Left ventricle myocardium inferior (tissue), 1 donor: ENCODE results near the gene BCAR1. TPM values are rescaled to one million over a fixed set of nuclear protein-coding genes. Genes with fewer than 3 reads are reported as not detected.
"Not testable (repeated sequence)": the region's sequence is repeated elsewhere in the genome, so short reads cannot be mapped to it uniquely, and the experiment has no call there.

Experiments
- DNase-seq: peaks from one replicate; pipeline ENCODE4 v3.0.0-alpha.2; 2020
- H3K27ac ChIP-seq: fragments of 200-600 bp; replicated peaks from 2 replicates; pipeline ENCODE4 v1.8.0; 2021
- H3K27me3 ChIP-seq: fragments of 200-600 bp; 2 replicates; pipeline ENCODE4 v1.8.0; 2021; ENCODE audit warnings: low read depth
- H3K36me3 ChIP-seq: fragments of 200-600 bp; 2 replicates; pipeline ENCODE4 v1.8.0; 2021
- H3K4me1 ChIP-seq: fragments of 200-600 bp; 2 replicates; pipeline ENCODE4 v1.8.0; 2021
- H3K4me3 ChIP-seq: fragments of 200-600 bp; 2 replicates; pipeline ENCODE4 v1.8.0; 2021; ENCODE audit warnings: mild to moderate bottlenecking, moderate library complexity
- H3K9me3 ChIP-seq: fragments of 200-600 bp; replicated peaks from 2 replicates; pipeline ENCODE4 v1.8.0; 2021
- intact Hi-C: fragments of 100-400 bp; cut with micrococcal nuclease; formaldehyde crosslinking; loops from one replicate; pipeline ENCODE4 v1.11.0; 2022
- total RNA-seq: library from RNA; stranded (reverse); fragmentation: NEBNext Ultra II Directional; extraction: Animal tissue kit (Norgen Biotek cat#: 25700); gene quantifications from one replicate; pipeline ENCODE4 v1.2.1, GENCODE V29; 2021
- TF ChIP-seq, protein P1 (sequence below): fragments of 200-600 bp; IDR thresholded peaks from 2 replicates; pipeline ENCODE4 v1.8.0; 2021; ENCODE audit warnings: antibody characterized with exemption, mild to moderate bottlenecking, borderline replicate concordance
- donor health status: DM: no; HTN: yes; CAD: no; lungs with severe emphysema.

BCAR1 gene
- total RNA-seq, 1 donor from 2014 or later = 82.8 TPM

DNA sequence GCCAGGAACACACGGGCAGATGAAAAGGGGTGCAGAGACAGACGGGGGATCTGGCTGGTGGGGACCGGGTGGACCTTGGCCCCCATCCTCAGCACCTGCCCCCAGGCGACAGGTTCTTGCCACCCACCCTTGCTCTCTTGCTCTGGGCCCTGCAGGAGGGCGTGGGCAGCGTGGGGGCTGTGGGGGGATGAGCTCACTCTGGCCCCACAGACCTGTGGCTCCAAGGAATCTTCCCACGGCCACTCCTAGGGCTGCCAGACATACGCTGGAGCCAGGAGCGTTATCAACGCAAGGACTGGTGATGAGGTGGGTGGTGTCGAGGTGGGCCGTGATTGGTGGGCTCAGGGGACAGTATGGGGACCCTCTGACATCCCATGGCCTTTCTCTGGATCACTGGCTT, 26.3 kb downstream of the BCAR1 start:
- peaks cover 10% of the 10 kb centered on the region for H3K27me3 ChIP-seq
- no peaks in the 10 kb centered on the region for H3K9me3 ChIP-seq
- no peak overlapping the region for H3K27ac ChIP-seq
- TF ChIP-seq, protein P1, sequence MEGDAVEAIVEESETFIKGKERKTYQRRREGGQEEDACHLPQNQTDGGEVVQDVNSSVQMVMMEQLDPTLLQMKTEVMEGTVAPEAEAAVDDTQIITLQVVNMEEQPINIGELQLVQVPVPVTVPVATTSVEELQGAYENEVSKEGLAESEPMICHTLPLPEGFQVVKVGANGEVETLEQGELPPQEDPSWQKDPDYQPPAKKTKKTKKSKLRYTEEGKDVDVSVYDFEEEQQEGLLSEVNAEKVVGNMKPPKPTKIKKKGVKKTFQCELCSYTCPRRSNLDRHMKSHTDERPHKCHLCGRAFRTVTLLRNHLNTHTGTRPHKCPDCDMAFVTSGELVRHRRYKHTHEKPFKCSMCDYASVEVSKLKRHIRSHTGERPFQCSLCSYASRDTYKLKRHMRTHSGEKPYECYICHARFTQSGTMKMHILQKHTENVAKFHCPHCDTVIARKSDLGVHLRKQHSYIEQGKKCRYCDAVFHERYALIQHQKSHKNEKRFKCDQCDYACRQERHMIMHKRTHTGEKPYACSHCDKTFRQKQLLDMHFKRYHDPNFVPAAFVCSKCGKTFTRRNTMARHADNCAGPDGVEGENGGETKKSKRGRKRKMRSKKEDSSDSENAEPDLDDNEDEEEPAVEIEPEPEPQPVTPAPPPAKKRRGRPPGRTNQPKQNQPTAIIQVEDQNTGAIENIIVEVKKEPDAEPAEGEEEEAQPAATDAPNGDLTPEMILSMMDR = no peak
- H3K36me3 ChIP-seq = peaks cover 25% of the 10 kb centered on the region
- H3K4me3 ChIP-seq = no peak overlapping the region
- peaks cover 23% of the 10 kb centered on the region for H3K4me1 ChIP-seq
- no peak for DNase-seq
- intact Hi-C loops = loop anchor here (2.0 kb wide), 1 partner anchor 18 kb away; the partner anchor contains the start of gene CTRB2

DNA sequence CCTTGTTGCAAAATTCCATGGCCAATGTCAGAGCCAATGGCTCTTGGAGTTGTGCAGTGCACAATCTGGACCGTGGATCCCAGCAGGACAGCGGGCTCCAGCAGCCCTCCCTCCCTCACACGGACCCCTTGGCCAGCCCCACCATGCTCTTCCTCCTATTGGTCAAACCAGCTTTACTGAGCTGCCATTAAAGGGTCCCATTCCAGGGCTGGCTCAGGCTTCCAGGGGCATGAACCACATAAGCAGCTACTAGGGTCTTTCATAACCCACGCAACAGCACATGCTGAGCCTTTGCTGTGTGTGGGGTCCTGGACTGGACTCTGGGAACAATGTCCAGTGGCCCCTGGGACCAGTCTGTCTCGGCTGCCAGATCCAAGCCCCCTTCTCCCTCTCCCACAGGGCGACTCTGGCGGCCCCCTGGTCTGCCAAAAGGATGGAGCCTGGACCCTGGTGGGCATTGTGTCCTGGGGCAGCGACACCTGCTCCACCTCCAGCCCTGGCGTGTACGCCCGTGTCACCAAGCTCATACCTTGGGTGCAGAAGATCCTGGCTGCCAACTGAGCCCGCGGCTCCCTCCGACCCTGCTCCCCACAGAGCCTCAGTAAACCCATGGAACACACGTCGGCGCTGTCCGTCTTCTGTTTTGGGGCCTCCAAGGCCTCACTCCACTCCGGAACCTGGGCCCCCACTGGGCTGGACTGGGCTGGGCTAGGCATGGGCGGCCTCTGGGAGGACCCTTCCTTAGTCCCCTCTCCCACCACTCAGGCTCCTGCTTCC, 26.9 kb downstream of the BCAR1 start:
- DNase-seq = no peak
- H3K27ac ChIP-seq = no peak overlapping the region
- intact Hi-C loops = loop anchor here (2.0 kb wide), 1 partner anchor 18 kb away; the partner anchor contains the start of gene CTRB2
- peaks cover 10% of the 10 kb centered on the region for H3K27me3 ChIP-seq
- H3K4me1 ChIP-seq = peaks cover 18% of the 10 kb centered on the region
- H3K9me3 ChIP-seq = no peaks in the 10 kb centered on the region
- no peak overlapping the region for H3K4me3 ChIP-seq
- H3K36me3 ChIP-seq = peaks cover 20% of the 10 kb centered on the region
- TF ChIP-seq, protein P1 = no peak

GRCh38 chr16:75223129-75223528, 28.3 kb downstream of the BCAR1 start:
- H3K36me3 ChIP-seq = not testable (repeated sequence)

DNA sequence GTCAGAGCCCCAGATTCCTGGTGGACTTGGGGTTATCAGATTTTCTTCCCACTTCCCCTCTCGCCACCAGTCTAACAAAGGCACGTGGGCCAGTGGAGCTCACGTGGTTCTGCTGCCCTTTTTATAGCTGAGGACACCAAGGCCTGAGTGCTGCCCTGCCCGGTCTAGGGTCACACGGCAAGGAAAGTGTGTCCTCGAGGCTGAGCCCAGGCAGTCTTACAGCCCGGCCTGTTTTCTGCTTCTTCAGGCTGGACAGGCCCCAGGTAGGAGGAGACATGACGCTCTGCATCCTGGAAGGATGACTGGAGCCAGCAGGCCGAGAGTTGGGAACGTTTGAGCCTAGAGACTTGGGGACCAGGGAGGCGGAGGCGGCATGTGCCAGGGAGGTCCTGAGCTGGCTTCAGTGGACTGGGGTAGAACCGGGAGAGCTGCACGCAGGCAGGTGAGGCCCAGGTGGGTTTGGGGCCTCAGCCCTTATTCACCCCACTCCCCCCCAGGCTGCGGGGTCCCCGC, 29.1 kb downstream of the BCAR1 start:
- Histone ChIP-seq H3K27me3 (peaks cover 10% of the 10 kb centered on the region), H3K9me3 (no peaks in the 10 kb centered on the region), H3K4me3 (no peak overlapping the region), H3K27ac (no peak overlapping the region), H3K36me3 (no peaks in the 10 kb centered on the region), H3K4me1 (peaks cover 16% of the 10 kb centered on the region)
- TF ChIP-seq, protein P1 = no peak
- no peak for DNase-seq
- intact Hi-C loops = no loop called here

More at GRCh38 chr16:75223129-75223528, 28.3 kb downstream of the BCAR1 start:
- intact Hi-C loops, DNase-seq, H3K4me3 ChIP-seq, H3K27ac ChIP-seq, H3K9me3 ChIP-seq: not testable (repeated sequence)
- H3K4me1 ChIP-seq = peaks cover 18% of the 10 kb centered on the region
- peaks cover 10% of the 10 kb centered on the region for H3K27me3 ChIP-seq

- Histone ChIP-seq H3K27ac (no peak overlapping the region), H3K9me3 (no peaks in the 10 kb centered on the region), H3K36me3 (no peaks in the 10 kb centered on the region), H3K4me3 (no peak overlapping the region), H3K27me3 (peaks cover 7% of the 10 kb centered on the region), H3K4me1 (no peaks in the 10 kb centered on the region)
- DNase-seq = no peak
- intact Hi-C loops = no loop called here
- TF ChIP-seq, protein P1 = no peak
Measured at GRCh38 chr16:75219838-75220237, 31.6 kb downstream of the BCAR1 start.

- Histone ChIP-seq H3K27ac (no peak overlapping the region), H3K4me1 (no peaks in the 10 kb centered on the region), H3K4me3 (no peak overlapping the region), H3K9me3 (no peaks in the 10 kb centered on the region), H3K27me3 (no peaks in the 10 kb centered on the region), H3K36me3 (no peaks in the 10 kb centered on the region)
- no peak for DNase-seq
- intact Hi-C loops = no loop called here
- TF ChIP-seq, protein P1 = no peak
Measured at GRCh38 chr16:75219088-75219487, 32.3 kb downstream of the BCAR1 start.
